ENCODE data around the gene ARF6. TPM values are rescaled to one million over a fixed set of nuclear protein-coding genes. Genes with fewer than 3 reads are reported as not detected.
"Not testable (repeated sequence)": the region's sequence is repeated elsewhere in the genome, so short reads cannot be mapped to it uniquely, and the experiment has no call there.

The ARF6 gene
- total RNA-seq, 1 donor from 2014 or later, result 33.7 TPM

DNA sequence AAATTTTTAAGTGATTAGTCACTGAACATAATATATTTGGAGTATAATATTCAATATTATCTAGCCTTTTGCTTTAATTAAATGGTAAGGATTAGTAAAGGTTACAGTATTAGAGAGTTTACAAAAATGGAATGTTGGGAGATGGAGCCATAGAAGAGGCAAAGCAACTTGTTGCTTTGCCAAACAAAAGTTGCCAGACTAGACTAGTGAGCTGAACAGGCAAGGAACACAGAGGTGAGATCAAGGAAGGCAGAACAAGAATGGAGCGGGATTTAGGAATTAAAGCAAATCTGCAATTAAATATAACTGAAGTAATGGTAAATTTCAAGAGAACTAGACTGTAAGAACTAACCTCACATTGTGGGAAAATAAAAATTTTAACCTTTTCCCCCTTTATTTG lies 5.1 kb downstream of the ARF6 start:
- DNase-seq (ENCODE audit: low spot score in 2 of 2, unreplicated experiment in 2 of 2), result no peak
- Mint-ChIP-seq H3K9me3 (no peaks in the 10 kb centered on the region), H3K27ac (peak overlapping the region; percentile 32), H3K4me1 (peaks cover 42% of the 10 kb centered on the region), H3K36me3 (peaks cover 7% of the 10 kb centered on the region), H3K27me3 (ENCODE audit: low read depth) (no peaks in the 10 kb centered on the region), H3K4me3 (no peak overlapping the region)
- TF ChIP-seq, protein P1, sequence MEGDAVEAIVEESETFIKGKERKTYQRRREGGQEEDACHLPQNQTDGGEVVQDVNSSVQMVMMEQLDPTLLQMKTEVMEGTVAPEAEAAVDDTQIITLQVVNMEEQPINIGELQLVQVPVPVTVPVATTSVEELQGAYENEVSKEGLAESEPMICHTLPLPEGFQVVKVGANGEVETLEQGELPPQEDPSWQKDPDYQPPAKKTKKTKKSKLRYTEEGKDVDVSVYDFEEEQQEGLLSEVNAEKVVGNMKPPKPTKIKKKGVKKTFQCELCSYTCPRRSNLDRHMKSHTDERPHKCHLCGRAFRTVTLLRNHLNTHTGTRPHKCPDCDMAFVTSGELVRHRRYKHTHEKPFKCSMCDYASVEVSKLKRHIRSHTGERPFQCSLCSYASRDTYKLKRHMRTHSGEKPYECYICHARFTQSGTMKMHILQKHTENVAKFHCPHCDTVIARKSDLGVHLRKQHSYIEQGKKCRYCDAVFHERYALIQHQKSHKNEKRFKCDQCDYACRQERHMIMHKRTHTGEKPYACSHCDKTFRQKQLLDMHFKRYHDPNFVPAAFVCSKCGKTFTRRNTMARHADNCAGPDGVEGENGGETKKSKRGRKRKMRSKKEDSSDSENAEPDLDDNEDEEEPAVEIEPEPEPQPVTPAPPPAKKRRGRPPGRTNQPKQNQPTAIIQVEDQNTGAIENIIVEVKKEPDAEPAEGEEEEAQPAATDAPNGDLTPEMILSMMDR (IDR thresholded peaks at IDR 0.05; ENCODE audit: unreplicated experiment), result no peak

DNA sequence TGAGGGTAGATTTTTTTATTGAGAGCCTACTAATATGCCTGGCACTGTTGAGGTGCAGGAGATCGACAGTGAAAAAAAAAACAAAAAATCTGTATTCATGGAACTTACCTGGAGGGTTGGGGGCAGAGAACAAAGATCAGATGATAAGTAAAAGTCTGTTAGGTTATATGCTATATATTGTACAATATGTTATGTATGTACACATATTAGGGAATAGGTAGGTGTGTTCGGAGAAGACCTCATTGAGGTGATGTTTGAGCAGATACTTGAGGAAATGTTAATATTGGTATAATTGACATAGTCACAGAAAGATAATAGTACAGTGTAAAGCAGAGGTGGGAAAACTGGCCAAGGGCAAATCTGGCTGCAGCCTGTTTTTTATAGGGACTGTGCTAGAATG lies 5.6 kb downstream of the ARF6 start:
- TF ChIP-seq, protein P1 (IDR thresholded peaks at IDR 0.05; ENCODE audit: unreplicated experiment), result no peak
- Mint-ChIP-seq H3K9me3 (no peaks in the 10 kb centered on the region), H3K4me1 (peaks cover 42% of the 10 kb centered on the region), H3K27ac (peak overlapping the region; percentile 27), H3K36me3 (peaks cover 7% of the 10 kb centered on the region), H3K27me3 (ENCODE audit: low read depth) (no peaks in the 10 kb centered on the region), H3K4me3 (no peak overlapping the region)
- no peak for DNase-seq (ENCODE audit: low spot score in 2 of 2, unreplicated experiment in 2 of 2)

DNA sequence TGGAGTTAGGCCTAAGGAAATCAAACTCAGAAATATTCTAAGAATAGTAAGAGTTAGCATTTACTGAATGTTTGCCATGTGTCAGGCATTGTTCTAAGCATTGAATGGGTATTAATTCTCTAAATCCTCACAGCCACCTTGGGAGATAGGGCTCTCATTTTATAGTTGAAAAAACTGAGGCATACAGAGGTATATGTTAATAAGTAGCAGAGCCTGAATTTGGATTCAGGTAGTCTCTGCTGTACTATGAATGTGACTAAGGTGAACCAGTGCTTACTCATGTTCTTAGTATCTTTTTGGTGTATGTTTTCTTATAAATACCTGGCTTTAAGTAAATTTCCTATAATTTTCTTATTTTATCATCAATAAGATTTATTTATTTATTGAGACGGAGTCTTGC lies 8.1 kb downstream of the ARF6 start:
- TF ChIP-seq, protein P1 (IDR thresholded peaks at IDR 0.05; ENCODE audit: unreplicated experiment), result no peak
- no peak for DNase-seq (ENCODE audit: low spot score in 2 of 2, unreplicated experiment in 2 of 2)
- H3K4me1 Mint-ChIP-seq, result peaks cover 19% of the 10 kb centered on the region
- H3K9me3 Mint-ChIP-seq, result no peaks in the 10 kb centered on the region
- H3K27ac Mint-ChIP-seq, result no peak overlapping the region
- no peaks in the 10 kb centered on the region for H3K36me3 Mint-ChIP-seq
- H3K27me3 Mint-ChIP-seq (ENCODE audit: low read depth), result no peaks in the 10 kb centered on the region
- no peak overlapping the region for H3K4me3 Mint-ChIP-seq

DNA sequence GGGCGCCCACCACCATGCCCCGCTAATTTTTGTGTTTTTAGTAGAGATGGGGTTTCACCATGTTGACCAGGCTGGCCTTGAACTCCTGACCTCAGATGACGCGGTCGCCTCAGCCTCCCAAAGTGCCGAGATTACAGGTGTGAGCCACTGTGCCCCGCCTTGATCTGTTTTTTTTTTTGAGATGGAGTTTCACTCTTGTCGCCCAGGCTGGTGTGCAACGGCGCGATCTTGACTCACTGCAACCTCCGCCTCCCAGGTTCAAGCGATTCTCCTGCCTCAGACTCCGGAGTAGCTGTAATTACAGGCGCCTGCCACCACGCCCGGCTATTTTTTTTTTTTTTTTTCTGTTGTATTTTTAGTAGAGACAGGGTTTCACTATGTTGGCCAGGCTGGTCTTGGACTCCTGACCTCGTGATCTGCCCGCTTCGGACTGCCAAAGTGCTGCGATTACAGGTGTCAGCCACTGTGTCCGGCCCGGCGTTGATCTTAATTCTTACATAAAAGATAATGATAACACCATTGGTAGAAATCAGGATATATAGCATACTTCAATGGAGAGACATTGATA lies 9.9 kb downstream of the ARF6 start:
- H3K4me1 Mint-ChIP-seq; H3K36me3 Mint-ChIP-seq; H3K9me3 Mint-ChIP-seq; H3K27me3 Mint-ChIP-seq (ENCODE audit: low read depth); H3K4me3 Mint-ChIP-seq; DNase-seq (ENCODE audit: low spot score in 2 of 2, unreplicated experiment in 2 of 2); H3K27ac Mint-ChIP-seq: not testable (repeated sequence)

DNA sequence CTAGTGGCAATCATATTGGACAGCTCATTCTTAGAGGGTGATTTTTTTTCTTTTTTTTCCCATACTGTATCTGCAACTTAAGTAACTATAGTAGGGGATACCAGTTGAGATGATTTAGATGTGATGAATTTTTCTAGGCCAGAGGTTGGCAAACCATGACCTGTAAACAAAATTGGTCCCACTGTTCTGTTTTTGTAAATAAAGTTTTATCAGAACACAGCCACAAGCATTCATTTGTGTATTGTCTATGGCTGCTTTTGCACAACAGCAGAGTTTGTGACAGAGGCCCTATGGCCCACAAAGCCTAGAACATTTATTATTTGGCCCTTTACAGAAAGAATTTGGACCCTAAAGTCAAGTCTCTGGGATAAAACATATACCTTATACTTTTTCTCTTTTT lies 11.4 kb downstream of the ARF6 start:
- TF ChIP-seq, protein P1 (IDR thresholded peaks at IDR 0.05; ENCODE audit: unreplicated experiment), result no peak
- no peak overlapping the region for H3K27ac Mint-ChIP-seq
- no peak overlapping the region for H3K4me3 Mint-ChIP-seq
- H3K36me3 Mint-ChIP-seq, result no peaks in the 10 kb centered on the region
- no peaks in the 10 kb centered on the region for H3K27me3 Mint-ChIP-seq (ENCODE audit: low read depth)
- no peak for DNase-seq (ENCODE audit: low spot score in 2 of 2, unreplicated experiment in 2 of 2)
- H3K9me3 Mint-ChIP-seq, result no peaks in the 10 kb centered on the region
- H3K4me1 Mint-ChIP-seq, result no peaks in the 10 kb centered on the region

DNA sequence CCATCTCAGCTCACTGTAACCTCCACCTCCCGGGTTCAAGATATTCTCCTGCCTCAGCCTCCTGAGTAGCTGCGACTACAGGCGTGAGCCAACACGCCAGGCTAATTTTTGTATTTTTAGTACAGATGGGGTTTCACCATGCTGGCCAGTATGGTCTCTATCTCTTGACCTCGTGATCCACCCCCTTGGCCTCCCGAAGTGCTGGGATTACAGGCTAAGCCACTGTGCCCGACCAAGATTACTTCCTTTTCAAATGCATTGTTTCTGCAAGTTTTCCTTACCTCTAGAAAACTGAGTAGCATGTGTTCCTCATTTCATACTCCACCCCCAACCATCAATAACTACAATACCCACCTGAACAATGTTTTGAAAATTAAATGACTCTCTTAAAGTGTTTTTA lies 13.1 kb downstream of the ARF6 start:
- Mint-ChIP-seq H3K27ac (no peak overlapping the region), H3K27me3 (ENCODE audit: low read depth) (no peaks in the 10 kb centered on the region), H3K4me1 (no peaks in the 10 kb centered on the region), H3K9me3 (no peaks in the 10 kb centered on the region), H3K4me3 (no peak overlapping the region), H3K36me3 (no peaks in the 10 kb centered on the region)
- TF ChIP-seq, protein P1 (IDR thresholded peaks at IDR 0.05; ENCODE audit: unreplicated experiment), result no peak
- DNase-seq (ENCODE audit: low spot score in 2 of 2, unreplicated experiment in 2 of 2), result no peak
